HG03095 (cell line): ENCODE results near the gene ENPP7.

ENCODE experiments used
- ATAC-seq: cut with Tn5 transposase; IDR thresholded peaks from one replicate; pipeline ENCODE4 v1.9.1; 2021; ENCODE audit warnings: moderate library complexity; ENCODE audit not compliant: unreplicated experiment

Gene ENPP7

GRCh38 chr17:79730769-79731483, at the start of gene ENPP7:
TSS of gene ENPP7 (plus strand) at chr17:79730943. CDS start at chr17:79731140, 197 bp downstream.
- no peak for ATAC-seq

GRCh38 chr17:79681101-79681621, 49.6 kb upstream of the ENPP7 start:
- ATAC-seq, result no peak

GRCh38 chr17:79681628-79682261, 49.0 kb upstream of the ENPP7 start:
- ATAC-seq, result no peak

- ATAC-seq, result no peak
Measured at GRCh38 chr17:79683365-79683764, 47.4 kb upstream of the ENPP7 start.

- ATAC-seq, result no peak
Measured at GRCh38 chr17:79684132-79684985, 46.4 kb upstream of the ENPP7 start.

GRCh38 chr17:79685121-79685520, 45.6 kb upstream of the ENPP7 start:
- no peak for ATAC-seq

GRCh38 chr17:79686476-79686875, 44.3 kb upstream of the ENPP7 start:
- no peak for ATAC-seq

GRCh38 chr17:79690466-79690865, 40.3 kb upstream of the ENPP7 start:
- no peak for ATAC-seq

GRCh38 chr17:79690988-79691836, 39.5 kb upstream of the ENPP7 start:
- ATAC-seq, result no peak

- ATAC-seq, result no peak
Measured at GRCh38 chr17:79691931-79692330, 38.8 kb upstream of the ENPP7 start.

GRCh38 chr17:79693419-79693818, 37.3 kb upstream of the ENPP7 start:
- no peak for ATAC-seq

GRCh38 chr17:79695293-79695790, 35.4 kb upstream of the ENPP7 start:
- no peak for ATAC-seq

GRCh38 chr17:79695797-79696609, 34.7 kb upstream of the ENPP7 start:
- ATAC-seq, result no peak

- ATAC-seq, result no peak
Measured at GRCh38 chr17:79696610-79696982, 34.1 kb upstream of the ENPP7 start.

GRCh38 chr17:79698146-79698846, 32.4 kb upstream of the ENPP7 start:
- ATAC-seq, result no peak

GRCh38 chr17:79699386-79700036, 31.2 kb upstream of the ENPP7 start:
- ATAC-seq, result no peak

- no peak for ATAC-seq
Measured at GRCh38 chr17:79700592-79700991, 30.2 kb upstream of the ENPP7 start.

- ATAC-seq, result no peak
Measured at GRCh38 chr17:79702034-79702433, 28.7 kb upstream of the ENPP7 start.
